HCT116 (cell line): ENCODE data around the gene TIMP4. TPM values are rescaled to one million over a fixed set of nuclear protein-coding genes. Genes with fewer than 3 reads are reported as not detected.
A peak's percentile ranks its signal among the peaks of the same experiment; 100 is the strongest.

Source experiments
- ATAC-seq: fragments of 200-7000 bp; cut with Tn5 transposase; 2 replicates; pipeline ENCODE4 v1.9.1; 2020; ENCODE audit warnings: mild to moderate bottlenecking, moderate library complexity
- BruUV-seq: library from RNA; stranded (reverse); fragments of 400-500 nt; replicated peaks from 2 replicates; lab custom pipeline; 2021; lab: Mats Ljungman, UMichigan
- CTCF ChIA-PET: fragments of 300-600 bp; sonication (Branson Sonifier 250); formaldehyde crosslinking; loops from one replicate; lab custom pipeline; 2021; ENCODE audit warnings: antibody characterized with exemption; lab: Charles Lee
- POLR2A ChIA-PET: fragments of 300-600, 350-600 bp; sonication (Branson Sonifier 250); formaldehyde crosslinking; loops from one replicate; lab custom pipeline; 2021; ENCODE audit warnings: antibody characterized with exemption; lab: Charles Lee
- RAD21 ChIA-PET, 2 experiments: fragments of 300-600 bp; sonication (Branson Sonifier 250); formaldehyde crosslinking; loops; one replicate each; lab custom pipeline; 2023; ENCODE audit warnings: low total read pairs in 2 of 2; ENCODE audit not compliant: uncharacterized antibody in 2 of 2, unreplicated experiment in 2 of 2, low non-redundant PET in 1 of 2; lab: Charles Lee
- DNase-seq: peaks from one replicate; pipeline ENCODE4 v3.0.0-alpha.2; 2010; ENCODE audit warnings: low read depth, low spot score
- H2AFZ ChIP-seq: fragments of 200-600 bp; shearing (Covaris generic), sonication (generic); 2 replicates; pipeline ENCODE4 v1.6.1; 2017; ENCODE audit warnings: low read depth, mixed run types, mixed read lengths, antibody characterized with exemption, low read length; ENCODE audit not compliant: poor library complexity, severe bottlenecking
- H3K27ac ChIP-seq: 2 replicates; pipeline ENCODE4 v1.5.1; 2012; ENCODE audit warnings: low read depth, low read length
- H3K27me3 ChIP-seq: fragments of 200-600 bp; sonication (generic); 2 replicates; pipeline ENCODE4 v1.6.1; 2016; ENCODE audit warnings: mixed run types, low read length, mixed read lengths; ENCODE audit not compliant: insufficient read depth
- H3K36me3 ChIP-seq, 2 experiments: fragments of 200-500 bp in 1 of 2; fragments of 200-600 bp in 1 of 2; sonication (Bioruptor generic) in 1 of 2; sonication (generic) in 1 of 2; 2 replicates each; pipeline versions ENCODE4 v1.5.1 to v1.6.1; 2014 to 2016; ENCODE audit warnings: low read length in 2 of 2, inconsistent platforms in 1 of 2, mixed read lengths in 1 of 2, mixed run types in 1 of 2; ENCODE audit not compliant: insufficient read depth in 2 of 2, control insufficient read depth in 1 of 2
- H3K4me1 ChIP-seq, 2 experiments: fragments of 200-600 bp in 1 of 2; sonication (generic) in 1 of 2; 2 replicates each; pipeline versions ENCODE4 v1.5.1 to v1.6.1; 2012 to 2017; ENCODE audit warnings: low read length in 2 of 2, inconsistent platforms in 1 of 2, mild to moderate bottlenecking in 1 of 2, mixed read lengths in 1 of 2, mixed run types in 1 of 2, moderate library complexity in 1 of 2; ENCODE audit not compliant: insufficient read depth in 2 of 2, control insufficient read depth in 1 of 2
- H3K4me2 ChIP-seq: fragments of 200-600 bp; sonication (generic); 2 replicates; pipeline ENCODE4 v1.6.1; 2017; ENCODE audit warnings: mixed run types, low read length, mixed read lengths
- H3K4me3 ChIP-seq, 2 experiments: fragments of 200-600 bp in 1 of 2; sonication (generic) in 1 of 2; replicated peaks in 1 of 2; 2 replicates each; pipeline ENCODE4 v1.5.1; 2011 to 2016; ENCODE audit warnings: low read length in 2 of 2, control low read depth in 1 of 2, low read depth in 1 of 2, mild to moderate bottlenecking in 1 of 2, mixed read lengths in 1 of 2, mixed run types in 1 of 2
- H3K79me2 ChIP-seq: fragments of 200-600 bp; sonication (generic); 2 replicates; pipeline ENCODE4 v1.6.1; 2017; ENCODE audit warnings: mild to moderate bottlenecking, mixed run types, low read length, moderate library complexity, mixed read lengths; ENCODE audit not compliant: insufficient read depth
- H3K9ac ChIP-seq: fragments of 200-600 bp; sonication (generic); 2 replicates; pipeline ENCODE4 v1.6.1; 2016; ENCODE audit warnings: low read length, mixed read lengths
- H3K9me2 ChIP-seq: fragments of 200-600 bp; sonication (generic), shearing (Covaris generic); 2 replicates; pipeline ENCODE4 v1.6.1; 2017; ENCODE audit warnings: mixed run types, mild to moderate bottlenecking, moderate library complexity; ENCODE audit not compliant: insufficient read depth
- H3K9me3 ChIP-seq, 2 experiments: fragments of 200-500 bp in 1 of 2; fragments of 200-600 bp in 1 of 2; sonication (Bioruptor generic) in 1 of 2; sonication (generic) in 1 of 2; 2 replicates each; pipeline ENCODE4 v1.6.1; 2014 to 2017; ENCODE audit warnings: low read length in 2 of 2, mixed read lengths in 2 of 2, inconsistent platforms in 1 of 2, low read depth in 1 of 2, mild to moderate bottlenecking in 1 of 2, mixed run types in 1 of 2, moderate library complexity in 1 of 2; ENCODE audit not compliant: control insufficient read depth in 1 of 2, insufficient read depth in 1 of 2
- H4K20me1 ChIP-seq: fragments of 200-600 bp; sonication (generic), shearing (Covaris generic); 2 replicates; pipeline ENCODE4 v1.6.1; 2017; ENCODE audit warnings: mixed run types, mild to moderate bottlenecking, moderate library complexity; ENCODE audit not compliant: insufficient read depth
- CEBPB ChIP-seq: IDR thresholded peaks from 2 replicates; pipeline ENCODE4 v1.6.1; 2012; ENCODE audit warnings: low read depth
- ELF1 ChIP-seq: IDR thresholded peaks from 2 replicates; pipeline ENCODE4 v1.6.1; 2012; ENCODE audit warnings: low read depth, borderline replicate concordance
- FOSL1 ChIP-seq: IDR thresholded peaks from 2 replicates; pipeline ENCODE4 v1.6.1; 2012; ENCODE audit warnings: low read depth
- JUND ChIP-seq: IDR thresholded peaks from 2 replicates; pipeline ENCODE4 v1.6.1; 2012
- POLR2A ChIP-seq: IDR thresholded peaks from 2 replicates; pipeline ENCODE4 v1.7.0; 2011; ENCODE audit warnings: borderline replicate concordance; ENCODE audit not compliant: insufficient read depth, insufficient read length; ENCODE audit errors: extremely low read depth
- POLR2AphosphoS5 ChIP-seq: IDR thresholded peaks from 2 replicates; pipeline ENCODE4 v1.6.1; 2011; ENCODE audit warnings: mild to moderate bottlenecking, low read depth, low read length, moderate library complexity
- RAD21 ChIP-seq: IDR thresholded peaks from 2 replicates; pipeline ENCODE4 v1.6.1; 2012; ENCODE audit warnings: low read depth, mild to moderate bottlenecking
- SRF ChIP-seq: IDR thresholded peaks from 2 replicates; pipeline ENCODE4 v1.6.1; 2012; ENCODE audit warnings: low read depth
- YY1 ChIP-seq: IDR thresholded peaks from 2 replicates; pipeline ENCODE4 v1.6.1; 2011; ENCODE audit warnings: low read length, low read depth, moderate library complexity, mild to moderate bottlenecking; ENCODE audit not compliant: insufficient replicate concordance; ENCODE audit errors: extremely low read depth
- intact Hi-C: fragments of 100-400 bp; cut with micrococcal nuclease; formaldehyde crosslinking; loops from 2 replicates; pipeline ENCODE4 v1.10.0; 2022
- total RNA-seq: library from RNA; stranded (reverse); gene quantifications from one replicate; pipeline ENCODE4 v1.2.1, GENCODE V29; 2021; ENCODE audit not compliant: unreplicated experiment
- TF ChIP-seq, protein P1 (sequence below), 3 experiments: fragments of 200-600 bp in 1 of 3; sonication (generic) in 1 of 3; IDR thresholded peaks in 2 of 3; conservative IDR thresholded peaks in 1 of 3; 2 replicates each; pipeline ENCODE4 v1.5.1; 2012 to 2017; ENCODE audit warnings: low read depth in 2 of 3, low read length in 2 of 3, antibody characterized with exemption in 1 of 3, borderline replicate concordance in 1 of 3, control low read depth in 1 of 3, mild to moderate bottlenecking in 1 of 3, mixed read lengths in 1 of 3, mixed run types in 1 of 3, moderate library complexity in 1 of 3; ENCODE audit not compliant: insufficient read depth in 1 of 3
- TF ChIP-seq, protein P2 (sequence below): IDR thresholded peaks from 2 replicates; pipeline ENCODE4 v1.6.1; 2012
- TF ChIP-seq, protein P3 (sequence below): IDR thresholded peaks from 2 replicates; pipeline ENCODE4 v1.6.1; 2012; ENCODE audit warnings: low read depth
- TF ChIP-seq, protein P4 (sequence below): IDR thresholded peaks from 2 replicates; pipeline ENCODE4 v1.6.1; 2011; ENCODE audit warnings: mild to moderate bottlenecking, low read length, moderate library complexity; ENCODE audit not compliant: insufficient replicate concordance; ENCODE audit errors: extremely low read depth

The TIMP4 gene
- total RNA-seq, 1 experiment from 2014 or later: not detected

DNA sequence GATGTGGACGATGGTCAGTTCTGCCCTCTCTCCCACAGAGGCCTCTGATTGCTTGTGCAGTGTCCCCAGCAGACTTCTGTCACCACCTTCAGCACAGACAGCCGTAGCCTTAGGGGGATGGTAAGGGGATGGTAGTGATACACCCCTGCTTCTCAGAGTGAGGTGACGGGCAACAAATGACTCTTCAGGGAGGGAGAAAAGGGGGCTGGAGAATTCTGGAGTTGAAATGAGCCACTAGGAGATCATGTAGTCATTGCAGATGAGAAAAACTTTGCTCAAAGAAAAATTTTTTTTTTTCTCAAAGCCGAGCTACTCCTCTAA, 29.6 kb upstream of the TIMP4 start:
- Histone ChIP-seq H4K20me1 (no peaks in the 10 kb centered on the region), H3K4me3 (no peak overlapping the region), H3K27me3 (no peaks in the 10 kb centered on the region), H3K9me3 (no peaks in the 10 kb centered on the region), H3K4me2 (peak overlapping the region; percentile 60), H3K9ac (no peak overlapping the region), H3K9me2 (no peaks in the 10 kb centered on the region), H3K4me1 (peaks cover 25 to 39% of the 10 kb centered on the region in 2 experiments), H3K27ac (peak overlapping the region; percentile 29; the same call in 1 of the 2 replicates), H2AFZ (no peak overlapping the region)
- BruUV-seq: no TSS peak
- intact Hi-C loops: no loop called here
- RAD21 ChIA-PET: interaction anchor here in 1 of 2 experiments (1.3 kb wide), 1 partner anchor 292 kb away, joined by 5 read pairs; no protein-coding TSS in a partner anchor
- no peak for DNase-seq
- CTCF ChIA-PET: interaction anchor here (0.9 kb wide), 1 partner anchor 292 kb away, joined by 4 read pairs; no protein-coding TSS in a partner anchor
- POLR2A ChIA-PET: no interaction called here
- TF ChIP-seq JUND: no peak
- TF ChIP-seq, protein P1, sequence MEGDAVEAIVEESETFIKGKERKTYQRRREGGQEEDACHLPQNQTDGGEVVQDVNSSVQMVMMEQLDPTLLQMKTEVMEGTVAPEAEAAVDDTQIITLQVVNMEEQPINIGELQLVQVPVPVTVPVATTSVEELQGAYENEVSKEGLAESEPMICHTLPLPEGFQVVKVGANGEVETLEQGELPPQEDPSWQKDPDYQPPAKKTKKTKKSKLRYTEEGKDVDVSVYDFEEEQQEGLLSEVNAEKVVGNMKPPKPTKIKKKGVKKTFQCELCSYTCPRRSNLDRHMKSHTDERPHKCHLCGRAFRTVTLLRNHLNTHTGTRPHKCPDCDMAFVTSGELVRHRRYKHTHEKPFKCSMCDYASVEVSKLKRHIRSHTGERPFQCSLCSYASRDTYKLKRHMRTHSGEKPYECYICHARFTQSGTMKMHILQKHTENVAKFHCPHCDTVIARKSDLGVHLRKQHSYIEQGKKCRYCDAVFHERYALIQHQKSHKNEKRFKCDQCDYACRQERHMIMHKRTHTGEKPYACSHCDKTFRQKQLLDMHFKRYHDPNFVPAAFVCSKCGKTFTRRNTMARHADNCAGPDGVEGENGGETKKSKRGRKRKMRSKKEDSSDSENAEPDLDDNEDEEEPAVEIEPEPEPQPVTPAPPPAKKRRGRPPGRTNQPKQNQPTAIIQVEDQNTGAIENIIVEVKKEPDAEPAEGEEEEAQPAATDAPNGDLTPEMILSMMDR (IDR thresholded peaks at IDR 0.05 in 2 of 3, conservative IDR thresholded peaks at IDR 0.05 in 1 of 3; ENCODE audit: borderline replicate concordance in 1 of 3, insufficient read depth in 1 of 3, low read depth in 2 of 3, low read length in 2 of 3): no peak
- TF ChIP-seq, protein P2, sequence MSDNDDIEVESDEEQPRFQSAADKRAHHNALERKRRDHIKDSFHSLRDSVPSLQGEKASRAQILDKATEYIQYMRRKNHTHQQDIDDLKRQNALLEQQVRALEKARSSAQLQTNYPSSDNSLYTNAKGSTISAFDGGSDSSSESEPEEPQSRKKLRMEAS: no peak
- no peak for TF ChIP-seq YY1
- TF ChIP-seq POLR2AphosphoS5: no peak
- TF ChIP-seq, protein P3, sequence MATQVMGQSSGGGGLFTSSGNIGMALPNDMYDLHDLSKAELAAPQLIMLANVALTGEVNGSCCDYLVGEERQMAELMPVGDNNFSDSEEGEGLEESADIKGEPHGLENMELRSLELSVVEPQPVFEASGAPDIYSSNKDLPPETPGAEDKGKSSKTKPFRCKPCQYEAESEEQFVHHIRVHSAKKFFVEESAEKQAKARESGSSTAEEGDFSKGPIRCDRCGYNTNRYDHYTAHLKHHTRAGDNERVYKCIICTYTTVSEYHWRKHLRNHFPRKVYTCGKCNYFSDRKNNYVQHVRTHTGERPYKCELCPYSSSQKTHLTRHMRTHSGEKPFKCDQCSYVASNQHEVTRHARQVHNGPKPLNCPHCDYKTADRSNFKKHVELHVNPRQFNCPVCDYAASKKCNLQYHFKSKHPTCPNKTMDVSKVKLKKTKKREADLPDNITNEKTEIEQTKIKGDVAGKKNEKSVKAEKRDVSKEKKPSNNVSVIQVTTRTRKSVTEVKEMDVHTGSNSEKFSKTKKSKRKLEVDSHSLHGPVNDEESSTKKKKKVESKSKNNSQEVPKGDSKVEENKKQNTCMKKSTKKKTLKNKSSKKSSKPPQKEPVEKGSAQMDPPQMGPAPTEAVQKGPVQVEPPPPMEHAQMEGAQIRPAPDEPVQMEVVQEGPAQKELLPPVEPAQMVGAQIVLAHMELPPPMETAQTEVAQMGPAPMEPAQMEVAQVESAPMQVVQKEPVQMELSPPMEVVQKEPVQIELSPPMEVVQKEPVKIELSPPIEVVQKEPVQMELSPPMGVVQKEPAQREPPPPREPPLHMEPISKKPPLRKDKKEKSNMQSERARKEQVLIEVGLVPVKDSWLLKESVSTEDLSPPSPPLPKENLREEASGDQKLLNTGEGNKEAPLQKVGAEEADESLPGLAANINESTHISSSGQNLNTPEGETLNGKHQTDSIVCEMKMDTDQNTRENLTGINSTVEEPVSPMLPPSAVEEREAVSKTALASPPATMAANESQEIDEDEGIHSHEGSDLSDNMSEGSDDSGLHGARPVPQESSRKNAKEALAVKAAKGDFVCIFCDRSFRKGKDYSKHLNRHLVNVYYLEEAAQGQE: no peak
- TF ChIP-seq FOSL1: no peak
- TF ChIP-seq, protein P4, sequence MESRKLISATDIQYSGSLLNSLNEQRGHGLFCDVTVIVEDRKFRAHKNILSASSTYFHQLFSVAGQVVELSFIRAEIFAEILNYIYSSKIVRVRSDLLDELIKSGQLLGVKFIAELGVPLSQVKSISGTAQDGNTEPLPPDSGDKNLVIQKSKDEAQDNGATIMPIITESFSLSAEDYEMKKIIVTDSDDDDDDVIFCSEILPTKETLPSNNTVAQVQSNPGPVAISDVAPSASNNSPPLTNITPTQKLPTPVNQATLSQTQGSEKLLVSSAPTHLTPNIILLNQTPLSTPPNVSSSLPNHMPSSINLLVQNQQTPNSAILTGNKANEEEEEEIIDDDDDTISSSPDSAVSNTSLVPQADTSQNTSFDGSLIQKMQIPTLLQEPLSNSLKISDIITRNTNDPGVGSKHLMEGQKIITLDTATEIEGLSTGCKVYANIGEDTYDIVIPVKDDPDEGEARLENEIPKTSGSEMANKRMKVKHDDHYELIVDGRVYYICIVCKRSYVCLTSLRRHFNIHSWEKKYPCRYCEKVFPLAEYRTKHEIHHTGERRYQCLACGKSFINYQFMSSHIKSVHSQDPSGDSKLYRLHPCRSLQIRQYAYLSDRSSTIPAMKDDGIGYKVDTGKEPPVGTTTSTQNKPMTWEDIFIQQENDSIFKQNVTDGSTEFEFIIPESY: no peak
- TF ChIP-seq POLR2A: no peak
- TF ChIP-seq SRF: no peak
- TF ChIP-seq ELF1: no peak
- TF ChIP-seq RAD21: no peak
- TF ChIP-seq CEBPB: no peak
- TF ChIP-seq, all 23 proteins: peak for 0
- H3K79me2 ChIP-seq: no peaks in the 10 kb centered on the region
- ATAC-seq: no peak
- H3K36me3 ChIP-seq: no peaks in the 10 kb centered on the region
